Parathyroid adenoma (tissue), 2 donors: Measurements from ENCODE around the gene NAP1L5.

ENCODE experiments used
- H2AFZ ChIP-seq: fragments of 300-600 bp; sonication (generic); one replicate; pipeline ENCODE4 v1.7.0; 2017; ENCODE audit warnings: antibody characterized with exemption, mild to moderate bottlenecking
- H3K27ac ChIP-seq: fragments of 300-600 bp; sonication (generic); one replicate; pipeline ENCODE4 v1.7.0; 2017
- H3K27me3 ChIP-seq: fragments of 300-600 bp; sonication (generic); one replicate; pipeline ENCODE4 v1.7.0; 2017; ENCODE audit warnings: low read length; ENCODE audit not compliant: control insufficient read depth, insufficient read depth
- H3K36me3 ChIP-seq: fragments of 300-600 bp; sonication (generic); one replicate; pipeline ENCODE4 v1.7.0; 2017; ENCODE audit warnings: low read length; ENCODE audit not compliant: control insufficient read depth, insufficient read depth
- H3K4me1 ChIP-seq: fragments of 300-600 bp; sonication (generic); one replicate; pipeline ENCODE4 v1.7.0; 2017; ENCODE audit warnings: control low read depth
- H3K4me2 ChIP-seq: fragments of 300-600 bp; sonication (generic); one replicate; pipeline ENCODE4 v1.7.0; 2017; ENCODE audit warnings: low read length
- H3K4me3 ChIP-seq: fragments of 300-600 bp; sonication (generic); one replicate; pipeline ENCODE4 v1.7.0; 2017; ENCODE audit warnings: low read depth, low read length
- H3K79me2 ChIP-seq: fragments of 300-600 bp; sonication (generic); one replicate; pipeline ENCODE4 v1.7.0; 2017; ENCODE audit warnings: control low read depth
- H3K9ac ChIP-seq: fragments of 300-600 bp; sonication (generic); one replicate; pipeline ENCODE4 v1.7.0; 2017; ENCODE audit warnings: mild to moderate bottlenecking
- H3K9me3 ChIP-seq: fragments of 300-600 bp; sonication (generic); one replicate; pipeline ENCODE4 v1.7.0; 2017; ENCODE audit warnings: low read length; ENCODE audit not compliant: control insufficient read depth
- TF ChIP-seq, protein P1 (sequence below): fragments of 300-600 bp; sonication (generic); IDR thresholded peaks from one replicate; pipeline ENCODE4 v1.7.0; 2017; ENCODE audit warnings: antibody characterized with exemption, mild to moderate bottlenecking
- donor health status: primary hyperparathyroidism.

Gene NAP1L5

GRCh38 chr4:88697588-88698329 is at the start of gene NAP1L5:
TSS of gene NAP1L5 (minus strand) at chr4:88697829. CDS start at chr4:88697754, 75 bp downstream.
- Histone ChIP-seq H2AFZ (no peak within 1 kb of the TSS), H3K36me3 (no peaks in the 10 kb centered on the region), H3K9me3 (no peaks in the 10 kb centered on the region), H3K79me2 (no peaks in the 10 kb centered on the region), H3K4me2 (peak within 1 kb of the TSS; percentile 66), H3K27me3 (no peaks in the 10 kb centered on the region), H3K4me1 (no peaks in the 10 kb centered on the region), H3K27ac (no peak within 1 kb of the TSS), H3K9ac (no peak within 1 kb of the TSS), H3K4me3 (peak within 1 kb of the TSS; percentile 69)
- TF ChIP-seq, protein P1, sequence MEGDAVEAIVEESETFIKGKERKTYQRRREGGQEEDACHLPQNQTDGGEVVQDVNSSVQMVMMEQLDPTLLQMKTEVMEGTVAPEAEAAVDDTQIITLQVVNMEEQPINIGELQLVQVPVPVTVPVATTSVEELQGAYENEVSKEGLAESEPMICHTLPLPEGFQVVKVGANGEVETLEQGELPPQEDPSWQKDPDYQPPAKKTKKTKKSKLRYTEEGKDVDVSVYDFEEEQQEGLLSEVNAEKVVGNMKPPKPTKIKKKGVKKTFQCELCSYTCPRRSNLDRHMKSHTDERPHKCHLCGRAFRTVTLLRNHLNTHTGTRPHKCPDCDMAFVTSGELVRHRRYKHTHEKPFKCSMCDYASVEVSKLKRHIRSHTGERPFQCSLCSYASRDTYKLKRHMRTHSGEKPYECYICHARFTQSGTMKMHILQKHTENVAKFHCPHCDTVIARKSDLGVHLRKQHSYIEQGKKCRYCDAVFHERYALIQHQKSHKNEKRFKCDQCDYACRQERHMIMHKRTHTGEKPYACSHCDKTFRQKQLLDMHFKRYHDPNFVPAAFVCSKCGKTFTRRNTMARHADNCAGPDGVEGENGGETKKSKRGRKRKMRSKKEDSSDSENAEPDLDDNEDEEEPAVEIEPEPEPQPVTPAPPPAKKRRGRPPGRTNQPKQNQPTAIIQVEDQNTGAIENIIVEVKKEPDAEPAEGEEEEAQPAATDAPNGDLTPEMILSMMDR = no peak

- H3K9me3 ChIP-seq = no peaks in the 10 kb centered on the region
- no peak overlapping the region for H3K4me3 ChIP-seq
- H3K27ac ChIP-seq = peak overlapping the region; percentile 82
- no peak overlapping the region for H3K9ac ChIP-seq
- no peaks in the 10 kb centered on the region for H3K79me2 ChIP-seq
- TF ChIP-seq, protein P1 = no peak
- no peak overlapping the region for H3K4me2 ChIP-seq
- no peak overlapping the region for H2AFZ ChIP-seq
- no peaks in the 10 kb centered on the region for H3K36me3 ChIP-seq
- peaks cover 18% of the 10 kb centered on the region for H3K4me1 ChIP-seq
- H3K27me3 ChIP-seq = no peaks in the 10 kb centered on the region
Observed at GRCh38 chr4:88747351-88747750, 49.7 kb upstream of the NAP1L5 start.

- H3K4me3 ChIP-seq = no peak overlapping the region
- no peaks in the 10 kb centered on the region for H3K36me3 ChIP-seq
- peak overlapping the region; percentile 82 for H3K27ac ChIP-seq
Observed at GRCh38 chr4:88746206-88746605, 48.6 kb upstream of the NAP1L5 start.

DNA sequence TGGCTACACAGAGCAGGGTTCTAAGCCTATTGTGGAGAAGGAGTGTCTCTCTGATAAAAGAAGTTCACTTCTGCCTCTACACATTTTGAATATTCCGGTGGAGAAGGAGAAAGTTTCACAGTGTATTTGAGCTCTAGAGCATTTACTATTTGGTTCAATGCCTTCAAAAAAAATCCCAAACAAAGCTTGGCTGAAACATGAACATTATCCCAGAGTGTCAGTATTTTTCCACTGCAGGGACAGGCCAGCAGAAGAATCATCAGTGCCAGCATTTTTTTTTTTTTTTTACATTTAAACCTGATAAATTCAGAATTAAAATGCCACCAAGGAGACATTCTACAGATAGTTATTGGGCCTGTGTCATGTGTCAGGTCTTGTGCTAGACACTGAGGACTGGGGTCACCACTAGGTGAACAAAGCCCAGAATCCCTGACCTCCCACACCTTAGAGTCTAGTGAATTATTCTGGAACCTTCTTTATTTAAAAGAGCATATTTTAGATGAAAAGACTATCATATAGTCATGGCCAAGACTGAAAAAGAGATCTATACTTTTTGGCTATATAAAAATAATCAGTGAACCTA is 48.0 kb upstream of the NAP1L5 start:
- H3K4me3 ChIP-seq = no peak overlapping the region
- H3K9me3 ChIP-seq = no peaks in the 10 kb centered on the region
- peak overlapping the region; percentile 82 for H3K27ac ChIP-seq
- H3K4me2 ChIP-seq = peak overlapping the region; percentile 55
- no peaks in the 10 kb centered on the region for H3K36me3 ChIP-seq
- H2AFZ ChIP-seq = no peak overlapping the region
- no peak overlapping the region for H3K9ac ChIP-seq
- H3K27me3 ChIP-seq = no peaks in the 10 kb centered on the region
- H3K4me1 ChIP-seq = peaks cover 18% of the 10 kb centered on the region
- peaks cover 4% of the 10 kb centered on the region for H3K79me2 ChIP-seq
- TF ChIP-seq, protein P1 = no peak

More at GRCh38 chr4:88746206-88746605, 48.6 kb upstream of the NAP1L5 start:
- H3K4me1 ChIP-seq = peaks cover 18% of the 10 kb centered on the region
- H3K27me3 ChIP-seq = no peaks in the 10 kb centered on the region
- TF ChIP-seq, protein P1 = no peak
- no peak overlapping the region for H2AFZ ChIP-seq
- H3K9ac ChIP-seq = no peak overlapping the region
- peaks cover 1% of the 10 kb centered on the region for H3K79me2 ChIP-seq
- no peaks in the 10 kb centered on the region for H3K9me3 ChIP-seq
- peak overlapping the region; percentile 26 for H3K4me2 ChIP-seq
